GM21737 (cell line): Measurements from ENCODE around the gene SRPX2.

Source experiments
- ATAC-seq: cut with Tn5 transposase; IDR thresholded peaks from one replicate; pipeline ENCODE4 v1.9.1; 2021; ENCODE audit warnings: mild to moderate bottlenecking, moderate library complexity; ENCODE audit not compliant: unreplicated experiment

The SRPX2 gene

GRCh38 chrX:100649550-100650356, 5.8 kb downstream of the SRPX2 start:
- no peak for ATAC-seq

GRCh38 chrX:100650841-100651240, 6.8 kb downstream of the SRPX2 start:
- ATAC-seq: no peak

- ATAC-seq: no peak
Observed at GRCh38 chrX:100652266-100652665, 8.3 kb downstream of the SRPX2 start.

GRCh38 chrX:100654261-100654660, 10.3 kb downstream of the SRPX2 start:
- ATAC-seq: no peak

GRCh38 chrX:100658941-100659381, 15.0 kb downstream of the SRPX2 start:
- ATAC-seq: no peak

- no peak for ATAC-seq
Observed at GRCh38 chrX:100659431-100660137, 15.6 kb downstream of the SRPX2 start.

GRCh38 chrX:100662170-100662569, 18.2 kb downstream of the SRPX2 start:
- ATAC-seq: no peak

GRCh38 chrX:100662796-100663195, 18.8 kb downstream of the SRPX2 start:
- ATAC-seq: no peak

GRCh38 chrX:100663642-100664041, 19.6 kb downstream of the SRPX2 start:
- no peak for ATAC-seq

- ATAC-seq: no peak
Observed at GRCh38 chrX:100672966-100673365, 29.0 kb downstream of the SRPX2 start.

GRCh38 chrX:100673397-100673953, 29.5 kb downstream of the SRPX2 start:
- ATAC-seq: no peak

GRCh38 chrX:100674705-100675104, 30.7 kb downstream of the SRPX2 start:
- ATAC-seq: no peak

- ATAC-seq: no peak
Observed at GRCh38 chrX:100677611-100678181, 33.7 kb downstream of the SRPX2 start.

- no peak for ATAC-seq
Observed at GRCh38 chrX:100680756-100681155, 36.8 kb downstream of the SRPX2 start.

- ATAC-seq: no peak
Observed at GRCh38 chrX:100681599-100681998, 37.6 kb downstream of the SRPX2 start.

GRCh38 chrX:100682939-100683338, 38.9 kb downstream of the SRPX2 start:
- no peak for ATAC-seq

GRCh38 chrX:100685284-100685996, 41.4 kb downstream of the SRPX2 start:
- ATAC-seq: peak; percentile 68

- no peak for ATAC-seq
Observed at GRCh38 chrX:100685997-100686305, 42.0 kb downstream of the SRPX2 start.

- ATAC-seq: peak; percentile 47
Observed at GRCh38 chrX:100687128-100687527, 43.1 kb downstream of the SRPX2 start.

GRCh38 chrX:100687546-100687945, 43.5 kb downstream of the SRPX2 start:
- ATAC-seq: peak; percentile 58

- no peak for ATAC-seq
Observed at GRCh38 chrX:100695302-100695701, 51.3 kb downstream of the SRPX2 start.
